HG02938 (cell line): ENCODE measurements around the gene AKAP11.

Experiments
- ATAC-seq: cut with Tn5 transposase; IDR thresholded peaks from one replicate; pipeline ENCODE4 v1.9.1; 2021; ENCODE audit warnings: mild to moderate bottlenecking, moderate library complexity; ENCODE audit not compliant: unreplicated experiment

The AKAP11 gene

GRCh38 chr13:42328672-42329071 is 56.7 kb downstream of the AKAP11 start:
- no peak for ATAC-seq

- no peak for ATAC-seq
Measured at GRCh38 chr13:42329239-42329638, 57.3 kb downstream of the AKAP11 start.

GRCh38 chr13:42331009-42331408 is 59.1 kb downstream of the AKAP11 start:
- no peak for ATAC-seq

- ATAC-seq = peak; percentile 65
Measured at GRCh38 chr13:42333613-42334328, 61.8 kb downstream of the AKAP11 start.

- peak; percentile 16 for ATAC-seq
Measured at GRCh38 chr13:42334329-42334706, 62.4 kb downstream of the AKAP11 start.

DNA sequence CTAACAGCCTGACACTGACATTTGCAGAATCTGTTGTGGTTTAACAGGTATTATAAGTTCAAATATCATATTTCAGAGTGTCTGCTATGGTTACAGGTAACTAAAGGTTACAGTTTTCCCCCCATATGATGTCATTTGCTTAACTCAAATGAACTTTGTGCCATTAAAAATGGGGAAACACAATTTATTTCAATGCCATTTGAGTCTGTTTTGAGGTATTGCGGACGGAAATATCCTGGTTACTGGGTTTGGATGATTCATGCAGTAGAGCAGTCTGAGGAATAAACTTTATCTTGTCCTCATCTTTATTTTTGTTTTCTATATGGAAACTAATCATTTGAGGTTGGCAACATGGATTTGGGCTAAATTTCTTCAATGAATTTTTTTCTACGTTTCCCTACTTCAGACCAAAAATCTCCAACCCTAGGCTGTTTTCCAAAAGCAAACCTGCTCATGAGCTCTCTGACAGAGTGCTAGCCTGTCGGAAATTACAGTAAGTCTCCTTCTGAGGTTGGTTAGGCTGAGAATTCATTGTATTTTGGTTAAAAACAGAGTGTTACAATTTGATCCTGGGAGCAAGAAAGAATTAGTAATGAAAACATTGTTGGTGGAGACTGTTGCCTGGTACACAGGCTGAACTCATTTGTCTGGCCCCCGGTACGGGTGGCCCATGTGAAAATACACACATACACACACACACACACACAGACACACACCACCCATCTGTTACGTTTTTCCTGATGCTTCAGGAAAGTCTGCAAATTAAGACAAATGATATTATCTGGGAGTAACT is 66.1 kb downstream of the AKAP11 start:
- no peak for ATAC-seq

- no peak for ATAC-seq
Measured at GRCh38 chr13:42345367-42345766, 73.4 kb downstream of the AKAP11 start.

GRCh38 chr13:42348576-42348975 is 76.6 kb downstream of the AKAP11 start:
- ATAC-seq = no peak

GRCh38 chr13:42350141-42350540 is 78.2 kb downstream of the AKAP11 start:
- no peak for ATAC-seq

DNA sequence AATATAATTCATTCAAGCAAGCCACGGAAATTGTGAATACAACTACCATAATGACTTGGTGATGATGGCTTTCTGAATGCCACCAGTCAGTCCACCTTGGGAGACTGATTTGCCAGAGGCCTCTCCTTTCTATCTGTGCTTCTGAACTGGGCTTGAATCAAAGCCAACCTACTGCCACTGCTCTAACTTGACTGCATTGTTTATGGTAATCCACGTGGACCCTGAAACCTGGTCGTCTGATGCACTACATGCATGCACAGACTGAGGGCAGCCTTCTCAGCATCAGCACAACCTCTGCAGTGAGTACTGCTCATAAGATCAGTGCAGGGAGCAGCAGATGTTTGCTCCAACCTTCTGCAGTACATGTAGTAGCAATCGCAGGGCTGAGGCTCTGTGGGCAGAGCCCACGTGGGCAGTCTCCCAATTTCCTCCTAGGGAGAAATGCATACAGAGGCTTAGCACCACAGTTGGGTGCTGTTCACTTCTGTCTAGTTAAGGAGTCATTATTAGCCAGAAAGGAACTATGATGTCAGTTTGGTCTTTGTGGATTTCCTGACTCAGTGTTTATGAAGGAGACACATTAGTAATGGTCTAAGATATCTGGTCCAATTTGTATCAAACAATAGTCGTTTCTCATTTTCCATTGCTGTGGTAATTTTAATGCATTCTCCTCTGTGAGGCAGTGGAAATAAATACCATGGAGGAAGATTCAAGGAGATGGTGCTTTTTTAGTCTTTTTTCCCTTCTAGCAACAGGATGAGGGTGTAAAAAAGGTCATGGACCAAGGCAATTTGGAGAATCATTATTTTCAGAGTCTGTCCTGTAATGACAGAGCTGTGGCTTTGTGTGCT is 82.5 kb downstream of the AKAP11 start:
- peak; percentile 68 for ATAC-seq

GRCh38 chr13:42355092-42355485 is 83.1 kb downstream of the AKAP11 start:
- no peak for ATAC-seq

DNA sequence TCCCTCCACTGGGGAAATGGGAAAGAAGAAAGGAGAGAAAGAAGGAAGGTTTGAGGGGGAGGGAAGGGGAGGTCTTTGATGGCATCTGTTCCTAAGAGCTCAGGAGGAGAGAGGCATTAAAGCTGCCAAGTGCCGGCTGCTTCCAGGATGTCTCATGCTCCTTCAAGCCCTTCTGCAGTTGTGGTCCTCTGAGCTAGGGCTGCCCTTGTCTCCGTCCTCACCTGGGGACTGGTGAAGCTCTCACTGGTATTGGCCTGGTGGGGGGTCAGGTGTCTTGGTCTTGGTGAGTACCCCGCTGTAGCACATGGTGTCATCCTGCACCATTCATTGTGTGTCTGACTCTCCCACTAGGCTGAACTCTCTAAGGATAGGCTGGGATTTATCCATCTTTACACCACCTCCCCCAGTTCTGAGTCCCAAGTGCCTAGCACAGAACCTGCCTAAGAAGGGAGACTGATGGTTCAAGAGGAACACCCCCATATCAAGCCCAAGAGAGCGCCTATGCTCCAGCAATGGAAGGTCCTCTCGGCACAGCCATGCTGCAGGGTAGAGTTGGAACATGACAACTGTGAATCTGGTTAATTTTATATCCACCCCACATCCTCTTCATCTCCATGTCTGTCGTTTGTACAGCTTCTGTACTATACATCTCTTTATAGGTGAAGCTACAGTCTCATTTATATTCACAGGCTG is 83.7 kb downstream of the AKAP11 start:
- no peak for ATAC-seq

DNA sequence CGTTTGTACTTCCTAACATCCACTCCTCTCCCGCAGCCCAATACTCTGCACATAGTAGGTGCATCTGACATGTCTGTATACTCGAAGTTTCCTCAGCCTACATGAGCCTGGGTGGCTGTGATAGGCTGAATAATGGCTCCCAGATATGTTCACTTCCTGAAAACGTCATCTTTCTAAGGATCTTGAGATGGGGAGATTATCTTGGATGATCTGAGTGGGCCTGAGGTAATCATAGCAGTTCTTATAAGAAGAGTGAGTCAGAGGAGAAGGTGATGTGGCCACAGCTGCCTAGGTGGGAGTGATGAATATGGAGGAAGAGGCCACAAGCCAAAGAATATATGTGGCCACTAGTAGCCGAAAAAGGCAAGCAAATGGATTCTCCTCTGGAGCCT is 84.2 kb downstream of the AKAP11 start:
- ATAC-seq = no peak

GRCh38 chr13:42360046-42360574 is 88.2 kb downstream of the AKAP11 start:
- no peak for ATAC-seq

DNA sequence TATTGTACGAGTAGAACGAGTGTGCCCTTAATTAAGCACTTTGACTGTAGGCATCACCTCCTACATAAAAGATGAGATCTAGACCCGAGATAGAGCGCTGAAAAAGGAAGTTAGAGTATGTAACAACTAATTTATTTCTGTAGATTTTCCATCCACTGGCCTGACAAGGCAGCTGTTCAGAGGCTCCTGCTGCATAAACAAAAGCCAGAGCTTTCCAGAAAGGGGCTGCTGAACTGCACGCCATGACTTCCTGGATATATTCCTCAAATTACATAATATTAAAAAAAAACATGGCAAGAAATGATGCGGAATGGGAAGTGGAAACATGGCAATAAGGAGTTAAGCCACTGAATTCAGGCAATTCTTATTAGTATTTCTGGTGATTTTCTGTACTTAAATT is 89.7 kb downstream of the AKAP11 start:
- no peak for ATAC-seq

- no peak for ATAC-seq
Measured at GRCh38 chr13:42363941-42364612, 92.1 kb downstream of the AKAP11 start.

- ATAC-seq = no peak
Measured at GRCh38 chr13:42364613-42365000, 92.7 kb downstream of the AKAP11 start.

- ATAC-seq = no peak
Measured at GRCh38 chr13:42367831-42368230, 95.9 kb downstream of the AKAP11 start.

GRCh38 chr13:42369071-42369797 is 97.3 kb downstream of the AKAP11 start:
- ATAC-seq = no peak
